ENCODE results near the gene PSTK.

Gene PSTK

GRCh38 chr10:122980209-122981065 is at the start of gene PSTK:
Gene PSTK (plus strand): TSS chr10:122980401. CDS start chr10:122980480, 79 bp downstream.
- H3K9ac ChIP-seq (ENCODE audit: low read length in 2 of 2), result peak within 1 kb of the TSS; percentile 88 to 89
- H3K4me3 ChIP-seq (ENCODE audit: low read length in 2 of 2), result peak within 1 kb of the TSS; percentile 84 to 90
- H3K36me3 ChIP-seq (ENCODE audit: control insufficient read depth in 2 of 2, insufficient read depth in 2 of 2, low read length in 2 of 2), result no peaks in the 10 kb centered on the region
- no peaks in the 10 kb centered on the region for H3K27me3 ChIP-seq (ENCODE audit: control insufficient read depth in 1 of 2, insufficient read depth in 2 of 2, low read length in 2 of 2)
- H3K27ac ChIP-seq (ENCODE audit: low read length), result peak within 1 kb of the TSS; percentile 79
- H3K9me3 ChIP-seq (ENCODE audit: control insufficient read depth in 2 of 2, low read length in 2 of 2), result no peaks in the 10 kb centered on the region
- peaks cover 12% of the 10 kb centered on the region for H3K4me1 ChIP-seq (ENCODE audit: control insufficient read depth, insufficient read depth, low read length)

GRCh38 chr10:122931088-122931906 is 48.9 kb upstream of the PSTK start:
- H3K9me3 ChIP-seq (ENCODE audit: control insufficient read depth in 2 of 2, low read length in 2 of 2), result no peaks in the 10 kb centered on the region
- H3K27ac ChIP-seq (ENCODE audit: low read length), result no peak overlapping the region
- H3K4me1 ChIP-seq (ENCODE audit: control insufficient read depth, insufficient read depth, low read length), result no peaks in the 10 kb centered on the region
- peaks cover 0 to 3% of the 10 kb centered on the region in 2 donors for H3K36me3 ChIP-seq (ENCODE audit: control insufficient read depth in 2 of 2, insufficient read depth in 2 of 2, low read length in 2 of 2)
- H3K4me3 ChIP-seq (ENCODE audit: low read length in 2 of 2), result no peak overlapping the region
- H3K9ac ChIP-seq (ENCODE audit: low read length in 2 of 2), result no peak overlapping the region
- no peaks in the 10 kb centered on the region for H3K27me3 ChIP-seq (ENCODE audit: control insufficient read depth in 1 of 2, insufficient read depth in 2 of 2, low read length in 2 of 2)

- no peak overlapping the region for H3K9ac ChIP-seq (ENCODE audit: low read length in 2 of 2)
- no peaks in the 10 kb centered on the region for H3K27me3 ChIP-seq (ENCODE audit: control insufficient read depth in 1 of 2, insufficient read depth in 2 of 2, low read length in 2 of 2)
- H3K4me3 ChIP-seq (ENCODE audit: low read length in 2 of 2), result no peak overlapping the region
- H3K36me3 ChIP-seq (ENCODE audit: control insufficient read depth in 2 of 2, insufficient read depth in 2 of 2, low read length in 2 of 2), result peaks cover 9 to 14% of the 10 kb centered on the region in 2 donors
- H3K27ac ChIP-seq (ENCODE audit: low read length), result no peak overlapping the region
- H3K9me3 ChIP-seq (ENCODE audit: control insufficient read depth in 2 of 2, low read length in 2 of 2), result no peaks in the 10 kb centered on the region
- H3K4me1 ChIP-seq (ENCODE audit: control insufficient read depth, insufficient read depth, low read length), result no peaks in the 10 kb centered on the region
These were observed 40.9 kb upstream of the PSTK start for GRCh38 chr10:122939133-122939855.

GRCh38 chr10:122939856-122940543 is 40.2 kb upstream of the PSTK start:
- Histone ChIP-seq H3K9me3 (ENCODE audit: control insufficient read depth in 2 of 2, low read length in 2 of 2) (no peaks in the 10 kb centered on the region), H3K4me1 (ENCODE audit: control insufficient read depth, insufficient read depth, low read length) (no peaks in the 10 kb centered on the region), H3K9ac (ENCODE audit: low read length in 2 of 2) (no peak overlapping the region), H3K27ac (ENCODE audit: low read length) (no peak overlapping the region), H3K4me3 (ENCODE audit: low read length in 2 of 2) (no peak overlapping the region), H3K36me3 (ENCODE audit: control insufficient read depth in 2 of 2, insufficient read depth in 2 of 2, low read length in 2 of 2) (peaks cover 9 to 14% of the 10 kb centered on the region in 2 donors), H3K27me3 (ENCODE audit: control insufficient read depth in 1 of 2, insufficient read depth in 2 of 2, low read length in 2 of 2) (no peaks in the 10 kb centered on the region)

- Histone ChIP-seq H3K4me3 (ENCODE audit: low read length in 2 of 2) (no peak overlapping the region), H3K9me3 (ENCODE audit: control insufficient read depth in 2 of 2, low read length in 2 of 2) (no peaks in the 10 kb centered on the region), H3K36me3 (ENCODE audit: control insufficient read depth in 2 of 2, insufficient read depth in 2 of 2, low read length in 2 of 2) (peaks cover 6 to 17% of the 10 kb centered on the region in 2 donors), H3K9ac (ENCODE audit: low read length in 2 of 2) (no peak overlapping the region), H3K27me3 (ENCODE audit: control insufficient read depth in 1 of 2, insufficient read depth in 2 of 2, low read length in 2 of 2) (no peaks in the 10 kb centered on the region), H3K4me1 (ENCODE audit: control insufficient read depth, insufficient read depth, low read length) (peaks cover 6% of the 10 kb centered on the region), H3K27ac (ENCODE audit: low read length) (no peak overlapping the region)
These were observed 30.9 kb upstream of the PSTK start for GRCh38 chr10:122949296-122949695.

GRCh38 chr10:122953902-122954730 is 26.1 kb upstream of the PSTK start, which contains the start of gene C10orf88:
Gene C10orf88 (minus strand): TSS chr10:122954227. CDS start chr10:122954178, 49 bp downstream.
- Histone ChIP-seq H3K4me1 (ENCODE audit: control insufficient read depth, insufficient read depth, low read length) (peaks cover 11% of the 10 kb centered on the region), H3K9me3 (ENCODE audit: control insufficient read depth in 2 of 2, low read length in 2 of 2) (no peaks in the 10 kb centered on the region), H3K4me3 (ENCODE audit: low read length in 2 of 2) (peak within 1 kb of the TSS; percentile 80 to 85), H3K36me3 (ENCODE audit: control insufficient read depth in 2 of 2, insufficient read depth in 2 of 2, low read length in 2 of 2) (no peaks in the 10 kb centered on the region), H3K9ac (ENCODE audit: low read length in 2 of 2) (peak within 1 kb of the TSS; percentile 50 to 72), H3K27me3 (ENCODE audit: control insufficient read depth in 1 of 2, insufficient read depth in 2 of 2, low read length in 2 of 2) (no peaks in the 10 kb centered on the region), H3K27ac (ENCODE audit: low read length) (peak within 1 kb of the TSS; percentile 53)

- peak overlapping the region; percentile 67 to 85 for H3K4me3 ChIP-seq (ENCODE audit: low read length in 2 of 2)
- no peaks in the 10 kb centered on the region for H3K36me3 ChIP-seq (ENCODE audit: control insufficient read depth in 2 of 2, insufficient read depth in 2 of 2, low read length in 2 of 2)
- H3K27ac ChIP-seq (ENCODE audit: low read length), result no peak overlapping the region
- no peaks in the 10 kb centered on the region for H3K27me3 ChIP-seq (ENCODE audit: control insufficient read depth in 1 of 2, insufficient read depth in 2 of 2, low read length in 2 of 2)
- H3K9me3 ChIP-seq (ENCODE audit: control insufficient read depth in 2 of 2, low read length in 2 of 2), result no peaks in the 10 kb centered on the region
- peaks cover 11% of the 10 kb centered on the region for H3K4me1 ChIP-seq (ENCODE audit: control insufficient read depth, insufficient read depth, low read length)
- no peak overlapping the region for H3K9ac ChIP-seq (ENCODE audit: low read length in 2 of 2)
These were observed 25.5 kb upstream of the PSTK start for GRCh38 chr10:122954731-122955050.

GRCh38 chr10:122955892-122956291 is 24.3 kb upstream of the PSTK start:
- H3K27ac ChIP-seq (ENCODE audit: low read length), result no peak overlapping the region
- no peak overlapping the region for H3K4me3 ChIP-seq (ENCODE audit: low read length in 2 of 2)
- H3K4me1 ChIP-seq (ENCODE audit: control insufficient read depth, insufficient read depth, low read length), result peaks cover 11% of the 10 kb centered on the region
- no peaks in the 10 kb centered on the region for H3K9me3 ChIP-seq (ENCODE audit: control insufficient read depth in 2 of 2, low read length in 2 of 2)
- no peaks in the 10 kb centered on the region for H3K27me3 ChIP-seq (ENCODE audit: control insufficient read depth in 1 of 2, insufficient read depth in 2 of 2, low read length in 2 of 2)
- H3K36me3 ChIP-seq (ENCODE audit: control insufficient read depth in 2 of 2, insufficient read depth in 2 of 2, low read length in 2 of 2), result no peaks in the 10 kb centered on the region
- no peak overlapping the region for H3K9ac ChIP-seq (ENCODE audit: low read length in 2 of 2)

GRCh38 chr10:122957474-122957873 is 22.7 kb upstream of the PSTK start:
- no peak overlapping the region for H3K9ac ChIP-seq (ENCODE audit: low read length in 2 of 2)
- H3K27me3 ChIP-seq (ENCODE audit: control insufficient read depth in 1 of 2, insufficient read depth in 2 of 2, low read length in 2 of 2), result no peaks in the 10 kb centered on the region
- H3K36me3 ChIP-seq (ENCODE audit: control insufficient read depth in 2 of 2, insufficient read depth in 2 of 2, low read length in 2 of 2), result no peaks in the 10 kb centered on the region
- H3K9me3 ChIP-seq (ENCODE audit: control insufficient read depth in 2 of 2, low read length in 2 of 2), result no peaks in the 10 kb centered on the region
- no peak overlapping the region for H3K27ac ChIP-seq (ENCODE audit: low read length)
- peaks cover 11% of the 10 kb centered on the region for H3K4me1 ChIP-seq (ENCODE audit: control insufficient read depth, insufficient read depth, low read length)
- no peak overlapping the region for H3K4me3 ChIP-seq (ENCODE audit: low read length in 2 of 2)
